ENCODE data around the gene ZBTB21. TPM values are rescaled to one million over a fixed set of nuclear protein-coding genes. Genes with fewer than 3 reads are reported as not detected.

ZBTB21 gene
- total RNA-seq, 1 experiment from 2014 or later, result 18.1 TPM

- Histone ChIP-seq H3K4me1 (ENCODE audit: insufficient read depth, low read length) (no peaks in the 10 kb centered on the region), H3K9me3 (ENCODE audit: control insufficient read depth, low read depth, low read length) (no peaks in the 10 kb centered on the region), H3K56ac (ENCODE audit: insufficient read length, low read depth, low read length) (no peak overlapping the region), H4K8ac (replicated peaks; ENCODE audit: insufficient read length, low read depth, low read length) (no peak overlapping the region), H4K5ac (ENCODE audit: insufficient read length, low read depth, low read length) (no peak overlapping the region), H3K23me2 (ENCODE audit: insufficient read length, low read depth, low read length, poor library complexity, severe bottlenecking) (no peaks in the 10 kb centered on the region), H2AFZ (ENCODE audit: low read length) (no peak overlapping the region), H3K79me2 (ENCODE audit: insufficient read depth, low read length) (no peaks in the 10 kb centered on the region), H4K91ac (ENCODE audit: insufficient read length, low read depth, low read length) (no peak overlapping the region), H3K4ac (ENCODE audit: low read depth, low read length) (no peak overlapping the region), H3K18ac (ENCODE audit: insufficient read length, low read depth, low read length) (no peak overlapping the region), H2AK5ac (ENCODE audit: insufficient read length, low read length) (no peak overlapping the region), H3K14ac (ENCODE audit: insufficient read depth, low read length) (peak overlapping the region; percentile 47), H2BK120ac (ENCODE audit: low read depth, low read length, poor library complexity, severe bottlenecking) (no peak overlapping the region), H2BK5ac (ENCODE audit: insufficient read length, low read length) (no peak overlapping the region), H3K27me3 (ENCODE audit: insufficient read depth, low read length) (no peaks in the 10 kb centered on the region), H3T11ph (ENCODE audit: low read length) (no peak overlapping the region), H3K27ac (ENCODE audit: insufficient read length, low read depth, low read length) (no peak overlapping the region), H3K23ac (ENCODE audit: insufficient read length, low read depth, low read length) (no peak overlapping the region), H2BK20ac (ENCODE audit: low read depth, low read length, poor library complexity, severe bottlenecking) (no peak overlapping the region), H2BK12ac (ENCODE audit: insufficient read length, low read depth, low read length) (no peak overlapping the region), H4K20me1 (ENCODE audit: control insufficient read depth, insufficient read depth, insufficient read length) (no peaks in the 10 kb centered on the region), H3K4me2 (ENCODE audit: insufficient read depth, insufficient read length, low read length) (no peak overlapping the region), H3K9ac (ENCODE audit: extremely low read depth, insufficient read length, low read length) (no peak overlapping the region), H2BK15ac (ENCODE audit: low read depth, low read length) (no peak overlapping the region), H3K79me1 (ENCODE audit: insufficient read depth, low read depth, low read length, poor library complexity, severe bottlenecking) (no peaks in the 10 kb centered on the region)
- no peak for DNase-seq
- Mint-ChIP-seq H3K4me3 (no peak overlapping the region), H3K4me1 (peaks cover 14 to 15% of the 10 kb centered on the region in 2 experiments), H3K27ac (no peak overlapping the region; a peak in 1 of 7 replicates), H3K9me3 (no peaks in the 10 kb centered on the region), H3K27me3 (ENCODE audit: low read depth) (peaks cover 10% of the 10 kb centered on the region), H3K36me3 (ENCODE audit: insufficient read depth in 1 of 3, low read depth in 3 of 3) (no peaks in the 10 kb centered on the region)
- no peak for TF ChIP-seq CTCF (conservative IDR thresholded peaks at IDR 0.05)
- no CpG with 5 or more reads among the region's 14 CpGs for WGBS (ENCODE audit: extremely low coverage, insufficient read length, low lambda C conversion rate)
Measured at GRCh38 chr21:41961282-41961701, 48.9 kb downstream of the ZBTB21 start.
